ENCODE data around the gene POLR1D. TPM values are rescaled to one million over a fixed set of nuclear protein-coding genes. Genes with fewer than 3 reads are reported as not detected.

Gene POLR1D, protein sequence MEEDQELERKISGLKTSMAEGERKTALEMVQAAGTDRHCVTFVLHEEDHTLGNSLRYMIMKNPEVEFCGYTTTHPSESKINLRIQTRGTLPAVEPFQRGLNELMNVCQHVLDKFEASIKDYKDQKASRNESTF
- 87.0 and 92.3 TPM in 2 replicates for total RNA-seq

DNA sequence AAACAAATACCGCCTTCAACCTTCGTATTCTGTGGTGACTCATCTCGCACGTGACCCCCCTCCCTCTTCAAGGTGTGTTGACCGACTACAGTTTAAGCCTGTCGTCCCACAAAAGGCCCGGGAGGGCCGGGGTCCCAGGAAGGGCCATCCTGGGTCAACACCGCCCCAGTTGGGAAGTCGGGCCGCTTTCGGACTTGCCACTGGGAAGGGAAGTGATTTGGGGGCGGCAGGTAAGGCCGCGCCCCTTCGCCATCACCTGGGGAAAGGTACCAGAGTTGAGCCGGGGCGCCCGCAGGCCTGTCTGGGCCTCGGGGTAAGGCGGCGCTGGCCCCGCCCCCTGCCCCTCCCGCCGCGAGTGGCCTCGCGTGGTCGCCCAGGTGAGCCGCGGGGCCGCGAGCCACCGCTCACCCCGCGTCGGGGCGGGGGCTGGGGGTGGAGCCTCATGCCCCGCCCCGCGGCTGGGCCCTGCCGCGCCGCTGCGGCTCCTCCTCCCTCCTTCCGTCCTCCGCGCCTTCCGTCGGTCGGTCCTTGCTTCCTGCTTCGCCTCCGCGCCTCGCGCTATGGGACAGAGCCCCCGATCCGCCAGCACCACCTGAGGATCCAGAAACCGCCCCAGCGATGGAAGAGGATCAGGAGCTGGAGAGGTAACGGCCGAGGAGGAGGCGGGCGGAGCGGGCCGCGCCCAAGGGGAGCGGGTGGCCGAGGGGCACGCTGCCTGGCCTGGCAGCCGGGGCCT, at the start of gene POLR1D:
TSS of gene POLR1D (plus strand) at position 527 of the 736 bp plus-strand sequence. CDS start at position 619, 92 bp downstream.

DNA sequence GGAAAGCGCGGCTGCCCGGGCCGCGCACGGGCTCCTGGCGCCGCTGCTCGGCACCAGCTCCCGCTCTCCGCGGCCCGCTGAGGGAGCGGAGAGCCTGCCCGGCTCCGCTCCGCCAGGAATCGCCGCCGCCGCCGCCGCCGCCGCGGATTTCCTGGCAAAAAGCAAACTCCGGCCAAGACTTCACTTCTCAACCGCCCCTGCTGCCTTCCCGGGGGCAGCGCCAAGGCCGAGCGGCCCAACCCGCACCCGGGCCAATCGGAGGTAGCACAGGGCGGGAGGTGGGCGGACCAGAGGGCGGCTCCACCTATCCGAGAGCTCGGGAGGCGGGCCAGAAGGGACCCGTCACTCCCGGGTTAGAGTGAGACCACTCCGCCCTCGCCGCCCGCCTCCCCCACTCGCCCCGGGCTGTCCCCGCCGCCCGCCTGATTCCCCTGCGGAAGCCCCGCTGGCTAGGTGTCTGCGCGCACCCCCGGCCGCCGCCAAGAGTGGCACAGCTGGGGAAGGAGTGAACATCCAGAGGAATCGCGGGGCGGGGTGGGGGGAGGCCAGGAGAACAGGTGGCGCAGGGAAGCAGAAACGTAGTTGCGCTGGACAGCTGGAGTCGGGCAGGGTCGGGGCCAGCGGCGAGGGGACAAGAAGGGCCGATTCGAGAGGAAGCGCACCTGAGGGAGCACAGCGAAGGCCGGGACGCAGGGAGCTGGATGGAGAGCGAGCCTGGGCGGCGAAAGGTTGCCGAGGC, 1.1 kb upstream of the POLR1D start, which contains the start of gene LNX2:
TSS of gene LNX2 (minus strand) at position 153 of the 739 bp plus-strand sequence. CDS start 38,826 bp downstream, outside the sequence.

Other genes starting within 250 kb of the POLR1D start
- gene GTF3A, start 197.3 kb upstream of the POLR1D start, total RNA-seq: 124 and 146 TPM in 2 replicates
- gene MTIF3, start 171.3 kb upstream of the POLR1D start, total RNA-seq: 52.1 and 52.9 TPM in 2 replicates
- gene LNX2, start 1.4 kb upstream of the POLR1D start, total RNA-seq: 10.1 and 11.9 TPM in 2 replicates
- gene GSX1, start 170.6 kb downstream of the POLR1D start, total RNA-seq: not detected in 2 replicates

Measured in articular chondrocyte of knee joint (primary cell).